Inferior parietal cortex (tissue), 1 donor: Measurements from ENCODE around the gene NBPF6.
"Not testable (repeated sequence)": the region's sequence is repeated elsewhere in the genome, so short reads cannot be mapped to it uniquely, and the experiment has no call there.

Experiments
- DNase-seq: peaks from one replicate; pipeline ENCODE4 v3.0.0-alpha.2; 2016; ENCODE audit errors: extremely low spot score

NBPF6 gene, protein sequence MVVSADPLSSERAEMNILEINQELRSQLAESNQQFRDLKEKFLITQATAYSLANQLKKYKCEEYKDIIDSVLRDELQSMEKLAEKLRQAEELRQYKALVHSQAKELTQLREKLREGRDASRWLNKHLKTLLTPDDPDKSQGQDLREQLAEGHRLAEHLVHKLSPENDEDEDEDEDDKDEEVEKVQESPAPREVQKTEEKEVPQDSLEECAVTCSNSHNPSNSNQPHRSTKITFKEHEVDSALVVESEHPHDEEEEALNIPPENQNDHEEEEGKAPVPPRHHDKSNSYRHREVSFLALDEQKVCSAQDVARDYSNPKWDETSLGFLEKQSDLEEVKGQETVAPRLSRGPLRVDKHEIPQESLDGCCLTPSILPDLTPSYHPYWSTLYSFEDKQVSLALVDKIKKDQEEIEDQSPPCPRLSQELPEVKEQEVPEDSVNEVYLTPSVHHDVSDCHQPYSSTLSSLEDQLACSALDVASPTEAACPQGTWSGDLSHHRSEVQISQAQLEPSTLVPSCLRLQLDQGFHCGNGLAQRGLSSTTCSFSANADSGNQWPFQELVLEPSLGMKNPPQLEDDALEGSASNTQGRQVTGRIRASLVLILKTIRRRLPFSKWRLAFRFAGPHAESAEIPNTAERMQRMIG

GRCh38 chr1:108450043-108450442 lies at the start of gene NBPF6:
Gene NBPF6 (plus strand): TSS chr1:108450343. CDS start chr1:108450602, 259 bp downstream.
- DNase-seq: not testable (repeated sequence)

DNA sequence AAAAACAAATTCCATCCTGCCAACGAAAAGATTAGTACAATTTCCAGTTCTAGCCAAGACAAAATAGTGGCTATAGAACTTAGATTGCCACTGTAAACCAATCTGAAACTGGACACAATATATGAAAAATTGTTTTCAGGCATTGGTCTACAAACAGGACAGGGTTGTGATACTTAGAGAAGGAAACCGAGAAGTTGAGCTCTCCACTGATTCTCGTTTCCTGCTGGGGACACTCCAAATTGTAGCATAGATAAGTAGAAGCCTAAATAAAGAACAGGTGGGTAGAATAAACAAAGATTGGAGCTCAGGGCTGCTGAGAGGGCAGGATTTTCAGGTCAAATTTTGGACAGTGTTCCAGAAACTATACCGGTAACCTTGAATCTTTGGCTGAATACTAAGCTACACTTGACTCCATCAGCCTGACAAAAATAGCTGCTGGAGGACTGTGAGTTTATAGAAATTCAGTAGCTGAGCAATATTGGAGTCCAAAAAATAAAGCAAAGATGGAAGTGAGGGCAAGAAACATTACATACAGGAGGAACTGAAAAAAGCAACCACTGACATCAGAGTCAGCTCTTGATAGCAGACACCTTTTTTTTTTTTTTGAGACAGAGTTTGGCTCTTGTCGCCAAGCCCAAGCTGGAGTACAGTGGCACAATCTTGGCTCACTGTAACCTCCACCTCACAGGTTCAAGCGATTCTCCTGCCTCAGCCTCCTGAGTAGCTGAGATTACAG lies 38.9 kb upstream of the NBPF6 start:
- DNase-seq: not testable (repeated sequence)

GRCh38 chr1:108420129-108420528 lies 30.0 kb upstream of the NBPF6 start:
- not testable (repeated sequence) for DNase-seq

GRCh38 chr1:108421061-108421916 lies 28.9 kb upstream of the NBPF6 start:
- not testable (repeated sequence) for DNase-seq

GRCh38 chr1:108426877-108427276 lies 23.3 kb upstream of the NBPF6 start:
- not testable (repeated sequence) for DNase-seq

GRCh38 chr1:108432002-108432401 lies 18.1 kb upstream of the NBPF6 start:
- not testable (repeated sequence) for DNase-seq

GRCh38 chr1:108433404-108433803 lies 16.7 kb upstream of the NBPF6 start:
- not testable (repeated sequence) for DNase-seq

DNA sequence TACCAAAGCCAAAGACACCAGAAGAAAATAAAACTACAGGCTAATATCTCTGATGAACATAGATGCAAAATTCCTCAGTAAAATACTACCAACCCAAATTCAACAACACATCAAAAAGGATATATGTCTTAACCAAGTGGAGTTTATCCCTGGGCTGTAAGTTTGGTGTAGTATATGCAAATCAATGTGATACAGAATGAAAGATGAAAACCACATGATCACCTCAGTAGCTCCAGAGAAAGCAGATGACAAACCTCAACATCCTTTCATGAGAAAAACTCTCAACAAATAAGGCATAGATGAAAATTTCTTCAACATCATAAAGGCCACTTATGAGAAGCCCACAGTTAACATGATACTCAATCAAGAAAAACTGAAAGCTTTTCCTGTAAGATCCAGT lies 11.6 kb upstream of the NBPF6 start:
- not testable (repeated sequence) for DNase-seq

GRCh38 chr1:108454521-108454920 lies 4.4 kb downstream of the NBPF6 start:
- not testable (repeated sequence) for DNase-seq

DNA sequence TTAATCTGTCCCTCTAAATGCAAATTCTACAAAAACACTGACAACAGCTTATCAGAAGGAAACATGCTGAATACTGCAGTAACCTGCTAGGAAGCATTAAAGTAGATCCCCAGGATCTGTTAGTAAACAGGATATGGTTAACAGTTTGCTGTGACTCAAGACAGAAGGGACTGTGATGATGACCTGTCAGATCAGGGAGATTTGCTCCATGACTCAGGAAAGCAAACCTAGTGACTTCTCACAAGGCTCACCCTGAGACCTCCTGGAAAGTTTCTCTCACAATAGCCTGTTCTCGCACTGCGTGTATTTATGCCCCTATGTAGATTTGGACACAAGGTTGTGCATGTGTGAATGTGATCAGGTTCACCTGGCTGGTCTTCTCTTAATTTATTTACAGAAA lies 8.5 kb downstream of the NBPF6 start:
- not testable (repeated sequence) for DNase-seq

- not testable (repeated sequence) for DNase-seq
These were observed 11.6 kb downstream of the NBPF6 start for GRCh38 chr1:108461758-108462157.

DNA sequence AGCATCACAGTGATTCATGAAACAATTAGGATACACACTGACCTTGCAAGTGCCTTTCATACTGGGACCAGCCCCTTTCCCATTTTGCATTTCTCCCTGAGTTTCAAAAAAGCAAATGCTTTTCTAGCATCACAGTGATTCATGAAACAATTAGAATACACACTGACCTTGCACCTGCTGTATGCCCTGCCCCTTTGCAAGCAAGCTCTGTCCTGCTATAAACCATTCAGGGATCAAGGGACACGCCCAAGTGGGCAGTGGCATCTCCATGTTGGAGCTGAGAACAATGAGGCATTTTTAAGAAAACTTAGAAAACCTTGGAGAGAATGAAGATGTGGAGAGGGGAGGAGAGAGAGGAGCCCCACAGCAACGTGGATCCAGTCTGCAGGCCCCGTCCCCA lies 13.8 kb downstream of the NBPF6 start:
- not testable (repeated sequence) for DNase-seq

GRCh38 chr1:108466166-108466565 lies 16.0 kb downstream of the NBPF6 start:
- not testable (repeated sequence) for DNase-seq

GRCh38 chr1:108467155-108467554 lies 17.0 kb downstream of the NBPF6 start:
- DNase-seq: not testable (repeated sequence)

DNA sequence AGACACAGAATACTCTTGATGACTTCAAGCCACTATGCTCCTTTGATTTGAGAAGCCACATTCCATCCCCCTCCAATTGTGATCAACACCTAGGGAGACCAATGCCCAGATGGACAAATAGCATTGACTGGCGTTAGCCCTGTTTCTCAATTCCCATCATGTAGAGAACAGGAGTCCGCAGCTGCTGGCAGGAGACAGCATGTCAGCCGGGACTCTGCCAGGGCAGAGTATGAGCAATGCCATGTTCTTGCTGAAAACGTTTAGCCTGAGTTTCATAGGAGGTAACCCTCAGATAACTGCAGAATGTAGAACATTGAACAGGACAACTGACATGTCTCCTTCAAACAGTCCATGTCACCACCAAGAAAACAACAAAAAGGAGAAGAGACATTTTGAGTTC lies 20.6 kb downstream of the NBPF6 start:
- not testable (repeated sequence) for DNase-seq

DNA sequence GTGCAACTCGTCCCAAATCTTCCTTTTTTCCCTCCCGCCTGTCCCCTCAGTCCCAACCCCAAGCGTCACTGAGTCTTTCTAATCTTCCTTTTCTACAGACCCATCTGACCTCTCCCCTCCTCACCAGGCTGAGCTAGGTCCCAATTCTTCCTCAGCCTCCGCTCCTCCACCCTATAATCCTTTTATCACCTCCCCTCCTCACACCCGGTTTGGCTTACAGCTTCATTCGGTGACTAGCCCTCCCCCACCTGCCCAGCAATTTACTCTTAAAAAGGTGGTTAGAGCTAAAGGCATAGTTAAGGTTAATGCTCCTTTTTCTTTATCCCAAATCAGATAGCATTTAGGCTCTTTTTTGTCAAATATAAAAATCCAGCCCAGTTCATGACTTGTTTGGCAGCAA lies 24.4 kb downstream of the NBPF6 start:
- DNase-seq: not testable (repeated sequence)

DNA sequence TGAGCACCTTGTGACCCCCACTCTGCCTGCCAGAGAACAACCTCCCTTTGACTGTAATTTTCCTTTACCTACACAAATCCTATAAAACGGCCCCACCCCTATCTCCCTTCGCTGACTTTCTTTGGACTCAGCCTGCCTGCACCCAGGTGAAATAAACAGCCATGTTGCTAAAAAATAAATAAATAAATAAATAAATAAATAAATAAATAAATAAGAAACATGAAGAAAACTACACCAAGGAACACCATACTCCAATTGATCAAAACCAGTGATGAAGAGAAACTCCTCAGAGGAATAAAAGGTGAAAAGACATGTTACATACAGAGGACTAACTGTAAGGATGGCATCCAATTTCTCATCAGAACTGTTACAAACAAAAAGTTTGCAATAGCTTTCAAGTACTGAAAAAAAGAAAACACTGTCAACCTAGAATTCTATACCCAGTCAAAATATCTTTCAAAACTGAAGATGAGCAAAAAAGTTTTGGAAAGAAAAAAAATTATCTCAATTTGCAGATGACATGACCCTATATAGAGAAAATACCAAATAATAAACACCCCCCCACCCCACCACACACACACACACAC lies 28.4 kb downstream of the NBPF6 start:
- no peak for DNase-seq

GRCh38 chr1:108482708-108483107 lies 32.6 kb downstream of the NBPF6 start:
- no peak for DNase-seq

DNA sequence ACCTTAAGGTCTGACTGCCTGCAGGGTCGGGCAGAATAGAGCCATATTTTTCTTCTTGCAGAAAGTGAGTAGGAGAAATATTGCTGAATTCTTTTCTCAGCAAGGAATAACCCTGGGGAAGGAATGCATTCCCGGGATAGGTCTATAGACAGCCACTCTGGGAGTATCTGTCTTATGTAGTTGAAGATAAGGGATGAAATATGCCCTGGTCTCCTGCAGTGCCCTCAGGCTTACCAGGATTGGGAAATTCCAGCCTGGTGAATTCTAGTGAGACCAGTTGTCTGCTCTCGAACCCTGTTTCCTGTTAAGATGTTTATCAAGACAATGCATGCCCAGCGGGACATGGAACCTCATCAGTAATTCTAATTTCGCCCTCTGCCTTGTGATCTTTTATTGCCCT lies 35.8 kb downstream of the NBPF6 start:
- DNase-seq: not testable (repeated sequence)

DNA sequence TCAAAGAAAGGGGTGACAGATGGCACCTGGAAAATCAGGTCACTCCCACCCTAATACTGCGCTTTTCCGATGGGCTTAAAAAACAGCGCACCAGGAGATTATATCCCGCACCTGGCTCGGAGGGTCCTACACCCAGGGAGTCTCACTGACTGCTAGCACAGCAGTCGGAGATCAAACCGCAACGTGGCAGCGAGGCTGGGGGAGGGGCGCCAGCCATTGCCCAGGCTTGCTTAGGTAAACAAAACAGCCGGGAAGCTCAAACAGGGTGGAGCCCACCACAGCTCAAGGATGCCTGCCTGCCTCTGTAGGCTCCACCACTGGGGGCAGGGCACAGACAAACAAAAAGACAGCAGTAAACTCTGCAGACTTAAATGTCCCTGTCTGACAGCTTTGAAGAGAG lies 36.6 kb downstream of the NBPF6 start:
- not testable (repeated sequence) for DNase-seq

GRCh38 chr1:108495008-108495407 lies 44.9 kb downstream of the NBPF6 start:
- not testable (repeated sequence) for DNase-seq
